Stimulated activated naive CD8-positive, alpha-beta T cell treated with anti-CD3 and anti-CD28 coated beads, Interleukin-15, Interleukin-2, amounts not matched to agents 100 ng/mL and 50 ng/mL, for 24 hours (primary cell): ENCODE results near the gene KANSL1L.

Experiments
- H3K27ac Mint-ChIP-seq: one replicate; pipeline ENCODE4 v1.8.0; 2021; ENCODE audit warnings: mild to moderate bottlenecking, mixed read lengths
- H3K27me3 Mint-ChIP-seq: one replicate; pipeline ENCODE4 v1.8.0; 2021; ENCODE audit warnings: mixed read lengths
- H3K36me3 Mint-ChIP-seq: one replicate; pipeline ENCODE4 v1.8.0; 2021; ENCODE audit warnings: low read depth, mixed read lengths
- H3K4me1 Mint-ChIP-seq: one replicate; pipeline ENCODE4 v1.8.0; 2021; ENCODE audit warnings: low read depth, mixed read lengths
- H3K4me3 Mint-ChIP-seq: one replicate; pipeline ENCODE4 v1.8.0; 2021; ENCODE audit warnings: mild to moderate bottlenecking, mixed read lengths
- H3K9me3 Mint-ChIP-seq: one replicate; pipeline ENCODE4 v1.8.0; 2021; ENCODE audit warnings: mixed read lengths

Gene KANSL1L

GRCh38 chr2:209974576-209974975, 196.6 kb downstream of the KANSL1L start:
- H3K27me3 Mint-ChIP-seq = peaks cover 12% of the 10 kb centered on the region
- H3K4me3 Mint-ChIP-seq = no peak overlapping the region
- no peak overlapping the region for H3K27ac Mint-ChIP-seq
- H3K9me3 Mint-ChIP-seq = no peaks in the 10 kb centered on the region
- no peaks in the 10 kb centered on the region for H3K36me3 Mint-ChIP-seq
- H3K4me1 Mint-ChIP-seq = no peaks in the 10 kb centered on the region

GRCh38 chr2:209973328-209973727, 197.9 kb downstream of the KANSL1L start:
- Mint-ChIP-seq H3K4me3 (no peak overlapping the region), H3K27ac (no peak overlapping the region), H3K36me3 (no peaks in the 10 kb centered on the region), H3K27me3 (peaks cover 12% of the 10 kb centered on the region), H3K9me3 (no peaks in the 10 kb centered on the region), H3K4me1 (no peaks in the 10 kb centered on the region)
